Liver (tissue), 9 donors: Measurements from ENCODE around the gene ZNF772. TPM values are rescaled to one million over a fixed set of nuclear protein-coding genes. Genes with fewer than 3 reads are reported as not detected.
"Not testable (repeated sequence)": the region's sequence is repeated elsewhere in the genome, so short reads cannot be mapped to it uniquely, and the experiment has no call there.

Experiments
- DNase-seq: peaks from one replicate; pipeline ENCODE4 v3.0.0-alpha.2; 2017; ENCODE audit warnings: low spot score
- H3K27ac ChIP-seq, 2 donors: one replicate each; pipeline ENCODE4 v1.7.0; 2013; ENCODE audit warnings: inconsistent platforms in 2 of 2, low read length in 2 of 2, control low read depth in 1 of 2, low read depth in 1 of 2, mild to moderate bottlenecking in 1 of 2
- H3K27me3 ChIP-seq, 4 donors: one replicate each; pipeline versions ENCODE4 v1.6.1 to v1.7.0; 2013; ENCODE audit warnings: low read length in 3 of 4, inconsistent platforms in 1 of 4, mild to moderate bottlenecking in 1 of 4, moderate library complexity in 1 of 4; ENCODE audit not compliant: control insufficient read depth in 4 of 4, insufficient read depth in 4 of 4
- H3K36me3 ChIP-seq, 4 donors: one replicate each; pipeline versions ENCODE4 v1.6.1 to v1.7.0; 2013; ENCODE audit warnings: low read length in 3 of 4, mild to moderate bottlenecking in 3 of 4, low read depth in 1 of 4, moderate library complexity in 1 of 4; ENCODE audit not compliant: control insufficient read depth in 4 of 4, insufficient read depth in 3 of 4
- H3K4me1 ChIP-seq, 4 donors: one replicate each; pipeline versions ENCODE4 v1.6.1 to v1.7.0; 2013; ENCODE audit warnings: low read length in 3 of 4, mild to moderate bottlenecking in 3 of 4, moderate library complexity in 1 of 4; ENCODE audit not compliant: control insufficient read depth in 4 of 4, insufficient read depth in 4 of 4
- H3K4me3 ChIP-seq, 3 donors: one replicate each; pipeline versions ENCODE4 v1.6.1 to v1.7.0; 2013; ENCODE audit warnings: low read length in 3 of 3, control low read depth in 1 of 3, low read depth in 1 of 3, mild to moderate bottlenecking in 1 of 3
- H3K9ac ChIP-seq, 2 donors: one replicate each; pipeline ENCODE4 v1.7.0; 2013; ENCODE audit warnings: low read length in 2 of 2, mild to moderate bottlenecking in 2 of 2, moderate library complexity in 2 of 2, control low read depth in 1 of 2, low read depth in 1 of 2
- H3K9me3 ChIP-seq, 4 donors: one replicate each; pipeline versions ENCODE4 v1.6.1 to v1.7.0; 2013; ENCODE audit warnings: low read length in 3 of 4; ENCODE audit not compliant: control insufficient read depth in 4 of 4
- EGR1 ChIP-seq, 2 donors: IDR thresholded peaks; 2 replicates each; pipeline ENCODE4 v1.6.1; 2016 to 2018; ENCODE audit warnings: antibody characterized with exemption in 2 of 2, low read depth in 2 of 2
- FOXA1 ChIP-seq: IDR thresholded peaks from 2 replicates; pipeline ENCODE4 v1.6.1; 2016; ENCODE audit warnings: antibody characterized with exemption
- FOXA2 ChIP-seq: IDR thresholded peaks from 2 replicates; pipeline ENCODE4 v1.6.1; 2016; ENCODE audit warnings: antibody characterized with exemption
- GABPA ChIP-seq, 2 donors: IDR thresholded peaks in 1 of 2; conservative IDR thresholded peaks in 1 of 2; 2 replicates each; pipeline ENCODE4 v1.6.1; 2016; ENCODE audit warnings: antibody characterized with exemption in 2 of 2, mild to moderate bottlenecking in 1 of 2, moderate library complexity in 1 of 2
- HNF4A ChIP-seq, 2 donors: conservative IDR thresholded peaks; 2 replicates each; pipeline ENCODE4 v1.6.1; 2016; ENCODE audit warnings: antibody characterized with exemption in 2 of 2, mild to moderate bottlenecking in 2 of 2
- HNF4G ChIP-seq: IDR thresholded peaks from 2 replicates; pipeline ENCODE4 v1.6.1; 2016; ENCODE audit warnings: antibody characterized with exemption
- JUND ChIP-seq, 2 donors: IDR thresholded peaks; 2 replicates each; pipeline ENCODE4 v1.6.1; 2016; ENCODE audit warnings: antibody characterized with exemption in 2 of 2
- NR2F2 ChIP-seq: IDR thresholded peaks from 2 replicates; pipeline ENCODE4 v1.6.1; 2016; ENCODE audit warnings: antibody characterized with exemption
- RAD21 ChIP-seq, 2 donors: IDR thresholded peaks; 2 replicates each; pipeline ENCODE4 v1.6.1; 2016; ENCODE audit warnings: antibody characterized with exemption in 2 of 2, mild to moderate bottlenecking in 2 of 2
- RXRA ChIP-seq, 2 donors: IDR thresholded peaks; 2 replicates each; pipeline ENCODE4 v1.6.1; 2017 to 2018; ENCODE audit warnings: antibody characterized with exemption in 2 of 2, mild to moderate bottlenecking in 1 of 2
- SP1 ChIP-seq: IDR thresholded peaks from 2 replicates; pipeline ENCODE4 v1.6.1; 2018; ENCODE audit warnings: antibody characterized with exemption, mild to moderate bottlenecking
- TAF1 ChIP-seq: conservative IDR thresholded peaks from 2 replicates; pipeline ENCODE4 v1.6.1; 2016; ENCODE audit warnings: antibody characterized with exemption, mild to moderate bottlenecking
- YY1 ChIP-seq: IDR thresholded peaks from 2 replicates; pipeline ENCODE4 v1.6.1; 2016; ENCODE audit warnings: antibody characterized with exemption, mild to moderate bottlenecking
- WGBS: extraction: QIAGEN DNeasy Blood & Tissue Kit; methylation state at CpG from one replicate; pipeline ENCODE4 v1.1.7; 2013; 5-methylcytosine and 5-hydroxymethylcytosine counted together
- polyA plus RNA-seq, 2 donors: library from polyadenylated mRNA; stranded (reverse) in 1 of 2; unstranded in 1 of 2; fragments of 200-250 nt in 1 of 2; fragments of >200 nt in 1 of 2; fragmentation: Nextera tagmentation in 1 of 2; extraction: Ambion mirVana in 1 of 2; gene quantifications; one replicate each; pipeline versions ENCODE4 v1.2.1 to v1.2.3, GENCODE V29; 2013 to 2015
- total RNA-seq, 2 donors: library from RNA; depleted of rRNA; stranded (reverse); fragments of >200 nt; gene quantifications; one replicate each; pipeline ENCODE4 v1.2.3, GENCODE V29; 2014
- TF ChIP-seq, protein P1 (sequence below): IDR thresholded peaks from 2 replicates; pipeline ENCODE4 v1.6.1; 2016; ENCODE audit warnings: antibody characterized with exemption
- TF ChIP-seq, protein P2 (sequence below): IDR thresholded peaks from 2 replicates; pipeline ENCODE4 v1.6.1; 2016; ENCODE audit warnings: antibody characterized with exemption
- TF ChIP-seq, protein P3 (sequence below): IDR thresholded peaks from 2 replicates; pipeline ENCODE4 v1.6.1; 2016; ENCODE audit warnings: antibody characterized with exemption
- TF ChIP-seq, protein P4 (sequence below): fragments of 150-350 bp; IDR thresholded peaks from 2 replicates; pipeline ENCODE4 v1.5.1; 2017; ENCODE audit warnings: improper control_type of control experiment, low read depth, low read length; ENCODE audit not compliant: missing input control
- TF ChIP-seq, protein P5 (sequence below): IDR thresholded peaks from 2 replicates; pipeline ENCODE4 v1.6.1; 2016; ENCODE audit warnings: antibody characterized with exemption, mild to moderate bottlenecking
- donor health status: healthy.
- donor health status: healthy.
- donor health status: healthy.
- donor health status: healthy.
- donor health status: healthy.

Gene ZNF772
- total and polyA plus RNA-seq, 4 donors: 0.81 to 11.1 (median 3.5) TPM

DNA sequence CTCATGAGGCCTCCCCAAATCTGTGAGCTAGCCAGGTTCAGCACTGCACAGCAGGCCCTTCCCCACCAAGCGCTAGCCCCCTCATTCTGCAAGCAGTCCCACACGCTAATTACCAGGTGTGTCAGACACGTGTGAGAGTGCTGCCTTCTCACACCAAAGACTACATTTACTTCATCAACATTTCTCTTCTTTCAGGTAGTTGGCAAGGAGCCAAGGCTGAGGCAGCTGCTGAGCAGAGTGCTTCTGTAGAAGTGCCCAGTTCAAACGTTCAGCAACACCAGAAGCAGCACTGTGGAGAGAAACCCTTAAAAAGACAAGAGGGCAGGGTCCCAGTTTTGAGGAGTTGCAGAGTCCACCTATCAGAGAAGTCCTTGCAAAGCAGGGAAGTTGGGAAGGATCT, 28.8 kb upstream of the ZNF772 start:
- H3K36me3 ChIP-seq: peaks cover 13 to 41% (median 35%) of the 10 kb centered on the region in 4 donors
- no peaks in the 10 kb centered on the region for H3K4me1 ChIP-seq
- no peaks in the 10 kb centered on the region for H3K27me3 ChIP-seq
- peaks cover 10 to 42% (median 39%) of the 10 kb centered on the region in 4 donors for H3K9me3 ChIP-seq
- TF ChIP-seq NR2F2 (no peak), HNF4A (conservative IDR thresholded peaks at IDR 0.05) (no peak), RXRA (IDR thresholded peaks at IDR 0.05) (no peak), EGR1 (IDR thresholded peaks at IDR 0.05; ENCODE audit: low read depth in 2 of 2) (no peak), FOXA1 (no peak), RAD21 (IDR thresholded peaks at IDR 0.05) (no peak), SP1 (no peak), TAF1 (no peak), JUND (IDR thresholded peaks at IDR 0.05) (no peak), FOXA2 (no peak), YY1 (no peak), GABPA (IDR thresholded peaks at IDR 0.05 in 1 of 2, conservative IDR thresholded peaks at IDR 0.05 in 1 of 2) (no peak), HNF4G (no peak)
- TF ChIP-seq, protein P1, sequence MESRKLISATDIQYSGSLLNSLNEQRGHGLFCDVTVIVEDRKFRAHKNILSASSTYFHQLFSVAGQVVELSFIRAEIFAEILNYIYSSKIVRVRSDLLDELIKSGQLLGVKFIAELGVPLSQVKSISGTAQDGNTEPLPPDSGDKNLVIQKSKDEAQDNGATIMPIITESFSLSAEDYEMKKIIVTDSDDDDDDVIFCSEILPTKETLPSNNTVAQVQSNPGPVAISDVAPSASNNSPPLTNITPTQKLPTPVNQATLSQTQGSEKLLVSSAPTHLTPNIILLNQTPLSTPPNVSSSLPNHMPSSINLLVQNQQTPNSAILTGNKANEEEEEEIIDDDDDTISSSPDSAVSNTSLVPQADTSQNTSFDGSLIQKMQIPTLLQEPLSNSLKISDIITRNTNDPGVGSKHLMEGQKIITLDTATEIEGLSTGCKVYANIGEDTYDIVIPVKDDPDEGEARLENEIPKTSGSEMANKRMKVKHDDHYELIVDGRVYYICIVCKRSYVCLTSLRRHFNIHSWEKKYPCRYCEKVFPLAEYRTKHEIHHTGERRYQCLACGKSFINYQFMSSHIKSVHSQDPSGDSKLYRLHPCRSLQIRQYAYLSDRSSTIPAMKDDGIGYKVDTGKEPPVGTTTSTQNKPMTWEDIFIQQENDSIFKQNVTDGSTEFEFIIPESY: no peak
- TF ChIP-seq, protein P2, sequence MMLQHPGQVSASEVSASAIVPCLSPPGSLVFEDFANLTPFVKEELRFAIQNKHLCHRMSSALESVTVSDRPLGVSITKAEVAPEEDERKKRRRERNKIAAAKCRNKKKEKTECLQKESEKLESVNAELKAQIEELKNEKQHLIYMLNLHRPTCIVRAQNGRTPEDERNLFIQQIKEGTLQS: no peak
- TF ChIP-seq, protein P3, sequence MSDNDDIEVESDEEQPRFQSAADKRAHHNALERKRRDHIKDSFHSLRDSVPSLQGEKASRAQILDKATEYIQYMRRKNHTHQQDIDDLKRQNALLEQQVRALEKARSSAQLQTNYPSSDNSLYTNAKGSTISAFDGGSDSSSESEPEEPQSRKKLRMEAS: no peak
- TF ChIP-seq, protein P4, sequence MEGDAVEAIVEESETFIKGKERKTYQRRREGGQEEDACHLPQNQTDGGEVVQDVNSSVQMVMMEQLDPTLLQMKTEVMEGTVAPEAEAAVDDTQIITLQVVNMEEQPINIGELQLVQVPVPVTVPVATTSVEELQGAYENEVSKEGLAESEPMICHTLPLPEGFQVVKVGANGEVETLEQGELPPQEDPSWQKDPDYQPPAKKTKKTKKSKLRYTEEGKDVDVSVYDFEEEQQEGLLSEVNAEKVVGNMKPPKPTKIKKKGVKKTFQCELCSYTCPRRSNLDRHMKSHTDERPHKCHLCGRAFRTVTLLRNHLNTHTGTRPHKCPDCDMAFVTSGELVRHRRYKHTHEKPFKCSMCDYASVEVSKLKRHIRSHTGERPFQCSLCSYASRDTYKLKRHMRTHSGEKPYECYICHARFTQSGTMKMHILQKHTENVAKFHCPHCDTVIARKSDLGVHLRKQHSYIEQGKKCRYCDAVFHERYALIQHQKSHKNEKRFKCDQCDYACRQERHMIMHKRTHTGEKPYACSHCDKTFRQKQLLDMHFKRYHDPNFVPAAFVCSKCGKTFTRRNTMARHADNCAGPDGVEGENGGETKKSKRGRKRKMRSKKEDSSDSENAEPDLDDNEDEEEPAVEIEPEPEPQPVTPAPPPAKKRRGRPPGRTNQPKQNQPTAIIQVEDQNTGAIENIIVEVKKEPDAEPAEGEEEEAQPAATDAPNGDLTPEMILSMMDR: no peak
- TF ChIP-seq, protein P5, sequence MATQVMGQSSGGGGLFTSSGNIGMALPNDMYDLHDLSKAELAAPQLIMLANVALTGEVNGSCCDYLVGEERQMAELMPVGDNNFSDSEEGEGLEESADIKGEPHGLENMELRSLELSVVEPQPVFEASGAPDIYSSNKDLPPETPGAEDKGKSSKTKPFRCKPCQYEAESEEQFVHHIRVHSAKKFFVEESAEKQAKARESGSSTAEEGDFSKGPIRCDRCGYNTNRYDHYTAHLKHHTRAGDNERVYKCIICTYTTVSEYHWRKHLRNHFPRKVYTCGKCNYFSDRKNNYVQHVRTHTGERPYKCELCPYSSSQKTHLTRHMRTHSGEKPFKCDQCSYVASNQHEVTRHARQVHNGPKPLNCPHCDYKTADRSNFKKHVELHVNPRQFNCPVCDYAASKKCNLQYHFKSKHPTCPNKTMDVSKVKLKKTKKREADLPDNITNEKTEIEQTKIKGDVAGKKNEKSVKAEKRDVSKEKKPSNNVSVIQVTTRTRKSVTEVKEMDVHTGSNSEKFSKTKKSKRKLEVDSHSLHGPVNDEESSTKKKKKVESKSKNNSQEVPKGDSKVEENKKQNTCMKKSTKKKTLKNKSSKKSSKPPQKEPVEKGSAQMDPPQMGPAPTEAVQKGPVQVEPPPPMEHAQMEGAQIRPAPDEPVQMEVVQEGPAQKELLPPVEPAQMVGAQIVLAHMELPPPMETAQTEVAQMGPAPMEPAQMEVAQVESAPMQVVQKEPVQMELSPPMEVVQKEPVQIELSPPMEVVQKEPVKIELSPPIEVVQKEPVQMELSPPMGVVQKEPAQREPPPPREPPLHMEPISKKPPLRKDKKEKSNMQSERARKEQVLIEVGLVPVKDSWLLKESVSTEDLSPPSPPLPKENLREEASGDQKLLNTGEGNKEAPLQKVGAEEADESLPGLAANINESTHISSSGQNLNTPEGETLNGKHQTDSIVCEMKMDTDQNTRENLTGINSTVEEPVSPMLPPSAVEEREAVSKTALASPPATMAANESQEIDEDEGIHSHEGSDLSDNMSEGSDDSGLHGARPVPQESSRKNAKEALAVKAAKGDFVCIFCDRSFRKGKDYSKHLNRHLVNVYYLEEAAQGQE: no peak
- DNase-seq: no peak
- H3K27ac ChIP-seq: no peak overlapping the region
- no peak overlapping the region for H3K9ac ChIP-seq
- 93% methylated on average over 4 of the region's 4 CpGs for WGBS
- H3K4me3 ChIP-seq: peak overlapping the region in 2 of 3 donors; percentile 36 to 60

DNA sequence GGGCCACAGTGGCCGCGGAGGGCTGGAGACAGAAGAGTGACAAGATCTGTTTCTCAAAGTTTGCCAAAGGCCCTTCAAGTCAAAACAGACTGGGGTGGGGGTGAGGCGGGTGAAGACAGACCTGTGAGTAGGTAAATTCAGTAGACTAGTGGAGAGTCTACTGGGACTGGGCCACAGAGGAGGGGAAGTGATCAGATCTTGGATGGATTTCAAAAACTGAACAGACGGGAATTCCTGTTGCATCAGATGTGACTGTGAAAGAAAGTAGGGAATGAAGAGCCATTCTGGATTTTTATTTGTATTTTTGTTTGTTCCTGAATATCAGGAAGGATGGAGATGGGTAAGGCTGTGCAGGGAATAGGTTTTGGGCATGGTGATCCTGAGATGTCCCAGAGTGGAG, 23.0 kb upstream of the ZNF772 start:
- peaks cover 2 to 21% (median 11%) of the 10 kb centered on the region in 4 donors for H3K36me3 ChIP-seq
- H3K4me1 ChIP-seq, H3K9ac ChIP-seq, H3K27ac ChIP-seq, DNase-seq, H3K27me3 ChIP-seq: not testable (repeated sequence)
- 0% methylated on average over 1 of the region's 4 CpGs for WGBS
- peaks cover 3 to 34% (median 30%) of the 10 kb centered on the region in 4 donors for H3K9me3 ChIP-seq
- H3K4me3 ChIP-seq: peak overlapping the region in 2 of 3 donors; percentile 54 to 60
